NCI-H128 (cell line): ENCODE results near the gene RMND1.
A peak's percentile ranks its signal among the peaks of the same experiment; 100 is the strongest.

Experiments
- DNase-seq: peaks from one replicate; lab custom pipeline; 2025; ENCODE audit not compliant: unreplicated experiment; lab: John Stamatoyannopoulos, UW

The RMND1 gene

GRCh38 chr6:151425561-151425960 is 26.4 kb downstream of the RMND1 start:
- DNase-seq = no peak

- no peak for DNase-seq
Measured at GRCh38 chr6:151422981-151423380, 28.9 kb downstream of the RMND1 start.

GRCh38 chr6:151417477-151417876 is 34.4 kb downstream of the RMND1 start:
- DNase-seq = no peak

GRCh38 chr6:151414641-151415260 is 37.2 kb downstream of the RMND1 start:
- DNase-seq = no peak

- DNase-seq = no peak
Measured at GRCh38 chr6:151413372-151414145, 38.4 kb downstream of the RMND1 start.

GRCh38 chr6:151412909-151413308 is 39.0 kb downstream of the RMND1 start:
- no peak for DNase-seq

GRCh38 chr6:151409679-151410078 is 42.2 kb downstream of the RMND1 start:
- DNase-seq = no peak

GRCh38 chr6:151409260-151409659 is 42.7 kb downstream of the RMND1 start:
- no peak for DNase-seq

- DNase-seq = no peak
Measured at GRCh38 chr6:151408858-151409257, 43.1 kb downstream of the RMND1 start.

GRCh38 chr6:151403919-151404308 is 48.0 kb downstream of the RMND1 start:
- DNase-seq = no peak

- no peak for DNase-seq
Measured at GRCh38 chr6:151402228-151402627, 49.7 kb downstream of the RMND1 start.

- DNase-seq = no peak
Measured at GRCh38 chr6:151400473-151400872, 51.5 kb downstream of the RMND1 start.

GRCh38 chr6:151399679-151400078 is 52.2 kb downstream of the RMND1 start:
- no peak for DNase-seq

GRCh38 chr6:151393410-151393809 is 58.5 kb downstream of the RMND1 start:
- DNase-seq = no peak

- DNase-seq = no peak
Measured at GRCh38 chr6:151392427-151392826, 59.5 kb downstream of the RMND1 start.

GRCh38 chr6:151391471-151392413 is 60.2 kb downstream of the RMND1 start, which contains the start of gene ZBTB2:
Gene ZBTB2 (minus strand): TSS chr6:151391559. CDS start chr6:151373637, 17,922 bp downstream.
- DNase-seq = peak; percentile 45

- DNase-seq = no peak
Measured at GRCh38 chr6:151390851-151391470, 61.0 kb downstream of the RMND1 start.

- peak; percentile 95 for DNase-seq
Measured at GRCh38 chr6:151390276-151390850, 61.6 kb downstream of the RMND1 start.

GRCh38 chr6:151389618-151390275 is 62.2 kb downstream of the RMND1 start:
- no peak for DNase-seq

GRCh38 chr6:151388997-151389617 is 62.8 kb downstream of the RMND1 start:
- DNase-seq = no peak
